ENCODE results near the gene REM2.
A peak's percentile ranks its signal among the peaks of the same experiment; 100 is the strongest.

REM2 gene

DNA sequence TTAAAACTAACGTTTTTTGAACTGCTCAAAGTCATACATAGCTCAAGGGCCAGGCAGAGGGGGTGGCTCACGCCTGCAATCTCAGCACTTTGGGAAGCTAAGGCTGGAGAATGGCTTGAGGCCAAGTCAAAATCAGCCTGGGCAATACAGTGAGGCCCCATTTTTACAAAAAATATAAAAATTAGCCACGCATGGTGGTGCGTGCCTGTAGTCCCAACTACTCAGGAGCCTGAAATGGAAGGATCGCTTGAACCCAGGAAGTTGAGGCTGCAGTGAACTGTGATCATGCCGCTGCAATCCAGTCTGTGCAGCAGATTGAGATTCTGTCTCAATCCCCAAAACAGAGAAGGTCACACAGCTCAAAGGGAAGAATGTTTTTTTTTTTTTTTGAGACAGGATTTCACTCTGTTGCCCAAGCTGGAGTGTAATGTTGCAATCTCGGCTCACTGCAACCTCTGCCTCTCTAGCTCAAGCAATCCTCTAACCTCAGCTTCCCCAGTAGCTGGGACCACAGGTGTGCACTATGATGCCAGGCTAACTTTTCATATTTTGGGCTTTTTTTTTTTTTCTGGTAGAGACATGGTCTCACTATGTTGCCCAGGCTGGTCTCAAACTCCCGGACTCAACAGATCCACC, 33.0 kb downstream of the REM2 start:
- no peaks in the 10 kb centered on the region for H3K27me3 ChIP-seq (ENCODE audit: control insufficient read depth, insufficient read depth, low read length)
- peaks cover 9% of the 10 kb centered on the region; the same call in 1 of the 2 replicates for H3K36me3 ChIP-seq (ENCODE audit: control insufficient read depth, insufficient read depth, low read length)
- H3K27ac ChIP-seq (ENCODE audit: low read length): no peak overlapping the region
- H3K4me1 ChIP-seq (ENCODE audit: control insufficient read depth, insufficient read depth, low read length): no peaks in the 10 kb centered on the region
- no peaks in the 10 kb centered on the region for H3K9me3 ChIP-seq (ENCODE audit: control insufficient read depth, insufficient read depth, low read length)
- no CpG with 5 or more reads among the region's 8 CpGs for WGBS (ENCODE audit: insufficient coverage, insufficient read length)
- H3K4me3 ChIP-seq (ENCODE audit: low read length): no peak overlapping the region
- no peak for DNase-seq (ENCODE audit: low read depth, low spot score)

DNA sequence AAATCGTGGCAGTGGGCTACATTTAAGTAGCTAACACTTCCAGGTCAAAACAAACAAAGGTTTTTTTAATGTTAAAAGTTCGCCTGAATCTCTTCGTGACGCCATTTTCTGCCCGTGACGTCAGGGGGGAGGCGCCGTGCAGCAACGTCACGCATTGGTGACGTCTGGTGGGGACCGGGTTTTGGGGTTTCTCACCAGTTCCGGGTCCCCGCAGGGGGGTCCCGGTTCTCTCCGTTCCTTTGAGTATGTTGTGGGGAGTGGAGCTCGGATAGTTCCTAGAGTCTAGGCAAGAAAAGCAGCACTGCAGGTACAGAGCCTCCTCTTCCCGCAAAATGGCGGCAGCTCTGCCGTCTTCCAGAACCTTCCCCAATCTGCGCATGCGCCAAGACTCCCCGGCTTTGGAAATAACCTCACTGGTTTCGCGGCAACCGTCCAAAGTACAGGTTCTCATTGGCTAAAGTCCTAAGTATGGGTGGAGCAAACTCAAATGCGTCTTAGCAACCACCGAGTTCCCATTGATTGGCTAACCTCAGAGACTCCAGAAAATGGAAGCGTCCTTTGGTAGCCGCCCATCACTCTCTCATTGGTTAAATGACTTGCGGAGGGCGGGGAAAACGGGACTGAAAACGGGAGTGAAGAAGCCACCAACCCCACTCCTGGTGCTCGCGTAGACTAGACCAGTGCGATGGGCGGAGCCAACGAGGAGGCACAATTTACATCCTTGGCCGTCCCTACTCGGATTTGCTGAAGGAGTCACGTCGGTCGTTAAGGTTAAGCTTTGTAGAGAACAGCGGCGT, 36.0 kb downstream of the REM2 start, which contains the start of gene RBM23:
TSS of gene RBM23 (minus strand) at position 346 of the 797 bp plus-strand sequence.
- Histone ChIP-seq H3K27ac (ENCODE audit: low read length) (no peak within 1 kb of the TSS), H3K36me3 (ENCODE audit: control insufficient read depth, insufficient read depth, low read length) (peaks cover 22% of the 10 kb centered on the region), H3K27me3 (ENCODE audit: control insufficient read depth, insufficient read depth, low read length) (no peaks in the 10 kb centered on the region), H3K4me1 (ENCODE audit: control insufficient read depth, insufficient read depth, low read length) (no peaks in the 10 kb centered on the region), H3K4me3 (ENCODE audit: low read length) (peak within 1 kb of the TSS; percentile 61; the same call in 1 of the 2 replicates), H3K9me3 (ENCODE audit: control insufficient read depth, insufficient read depth, low read length) (no peaks in the 10 kb centered on the region)
- no CpG with 5 or more reads among the region's 46 CpGs for WGBS (ENCODE audit: insufficient coverage, insufficient read length)
- DNase-seq (ENCODE audit: low read depth, low spot score): peak; percentile 99

DNA sequence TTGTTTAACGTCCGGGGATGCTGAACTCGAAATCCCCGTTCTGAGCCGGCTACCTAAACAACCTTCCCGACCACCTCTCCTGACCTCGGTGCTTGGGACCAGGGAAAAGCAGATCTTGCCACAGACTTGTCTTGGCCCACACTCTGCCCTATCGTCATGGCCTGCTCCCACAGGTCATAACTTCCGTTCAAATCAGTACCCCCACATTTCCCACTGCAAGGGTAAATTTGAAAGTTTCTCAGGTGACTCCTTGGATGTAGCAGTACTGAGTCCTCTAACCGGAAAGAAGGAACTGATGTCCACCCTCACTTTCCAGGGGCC, 36.5 kb downstream of the REM2 start:
- WGBS (ENCODE audit: insufficient coverage, insufficient read length): no CpG with 5 or more reads among the region's 10 CpGs
- no peak overlapping the region for H3K27ac ChIP-seq (ENCODE audit: low read length)
- H3K4me3 ChIP-seq (ENCODE audit: low read length): peak overlapping the region; percentile 16; the same call in 1 of the 2 replicates
- H3K36me3 ChIP-seq (ENCODE audit: control insufficient read depth, insufficient read depth, low read length): peaks cover 27% of the 10 kb centered on the region
- H3K27me3 ChIP-seq (ENCODE audit: control insufficient read depth, insufficient read depth, low read length): no peaks in the 10 kb centered on the region
- no peaks in the 10 kb centered on the region for H3K4me1 ChIP-seq (ENCODE audit: control insufficient read depth, insufficient read depth, low read length)
- no peaks in the 10 kb centered on the region for H3K9me3 ChIP-seq (ENCODE audit: control insufficient read depth, insufficient read depth, low read length)
- no peak for DNase-seq (ENCODE audit: low read depth, low spot score)

DNA sequence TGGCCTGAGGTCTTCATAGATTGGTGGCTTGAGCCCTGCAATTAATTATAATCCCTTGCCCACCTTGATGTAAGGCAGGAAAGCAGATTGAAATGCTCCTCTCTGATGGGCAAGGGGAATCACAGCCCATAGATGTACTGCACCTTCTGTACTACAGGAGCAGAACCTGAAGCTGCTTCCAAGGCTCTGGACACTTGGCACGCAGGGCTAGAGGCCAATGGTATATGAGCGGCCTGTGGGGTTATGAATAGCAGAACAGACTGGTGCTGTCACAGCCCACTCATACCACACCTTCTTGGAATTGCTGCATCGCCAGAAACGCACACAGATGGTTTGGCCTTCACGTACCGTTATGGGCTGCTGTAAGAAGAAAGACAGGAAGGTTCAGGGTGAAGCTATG, 37.7 kb downstream of the REM2 start:
- Histone ChIP-seq H3K27ac (ENCODE audit: low read length) (no peak overlapping the region), H3K36me3 (ENCODE audit: control insufficient read depth, insufficient read depth, low read length) (peaks cover 27% of the 10 kb centered on the region), H3K4me1 (ENCODE audit: control insufficient read depth, insufficient read depth, low read length) (no peaks in the 10 kb centered on the region), H3K4me3 (ENCODE audit: low read length) (no peak overlapping the region), H3K9me3 (ENCODE audit: control insufficient read depth, insufficient read depth, low read length) (no peaks in the 10 kb centered on the region), H3K27me3 (ENCODE audit: control insufficient read depth, insufficient read depth, low read length) (no peaks in the 10 kb centered on the region)
- WGBS (ENCODE audit: insufficient coverage, insufficient read length): no CpG with 5 or more reads among the region's 6 CpGs
- DNase-seq (ENCODE audit: low read depth, low spot score): no peak

DNA sequence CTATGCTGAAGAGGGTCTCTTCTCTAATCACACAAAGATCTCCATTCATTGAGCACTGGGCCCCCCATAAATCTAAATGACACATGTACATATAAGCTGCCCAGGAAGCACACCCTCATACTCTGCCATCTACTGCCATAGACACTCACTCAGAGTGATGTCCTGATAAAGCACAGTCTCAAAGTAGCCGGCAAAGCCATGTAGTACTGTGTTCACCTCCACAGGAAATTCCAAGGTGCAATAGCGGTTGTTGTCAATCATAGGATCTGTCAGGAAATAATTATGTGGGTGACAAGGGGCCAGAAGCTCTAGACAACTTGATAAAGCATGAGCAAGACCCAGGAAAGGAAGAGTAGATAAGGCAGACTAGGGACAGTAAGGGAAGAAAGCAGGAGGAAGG, 39.3 kb downstream of the REM2 start:
- Histone ChIP-seq H3K4me1 (ENCODE audit: control insufficient read depth, insufficient read depth, low read length) (no peaks in the 10 kb centered on the region), H3K4me3 (ENCODE audit: low read length) (no peak overlapping the region), H3K27me3 (ENCODE audit: control insufficient read depth, insufficient read depth, low read length) (no peaks in the 10 kb centered on the region), H3K27ac (ENCODE audit: low read length) (no peak overlapping the region), H3K9me3 (ENCODE audit: control insufficient read depth, insufficient read depth, low read length) (no peaks in the 10 kb centered on the region), H3K36me3 (ENCODE audit: control insufficient read depth, insufficient read depth, low read length) (peaks cover 29% of the 10 kb centered on the region)
- no peak for DNase-seq (ENCODE audit: low read depth, low spot score)
- no CpG with 5 or more reads among the region's 2 CpGs for WGBS (ENCODE audit: insufficient coverage, insufficient read length)

DNA sequence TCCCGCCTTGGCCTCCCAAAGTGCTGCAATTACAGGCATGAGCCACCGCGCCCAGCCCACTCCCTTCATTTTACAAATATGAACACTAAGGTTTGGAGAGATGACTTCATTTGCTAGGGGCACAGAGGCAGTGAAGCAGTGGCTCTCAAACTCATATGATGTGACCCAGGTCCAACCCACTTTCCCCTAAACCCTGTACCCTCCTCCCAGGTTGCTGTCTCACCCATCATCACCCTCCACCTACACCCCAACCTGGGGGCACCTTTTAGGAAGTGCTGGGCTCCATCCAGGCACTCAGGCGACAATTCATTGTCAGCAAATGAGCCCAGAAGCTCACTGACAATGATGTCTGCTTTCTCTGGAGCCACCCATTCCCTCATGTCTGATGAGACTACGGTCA, 40.7 kb downstream of the REM2 start:
- Histone ChIP-seq H3K9me3 (ENCODE audit: control insufficient read depth, insufficient read depth, low read length) (no peaks in the 10 kb centered on the region), H3K27me3 (ENCODE audit: control insufficient read depth, insufficient read depth, low read length) (no peaks in the 10 kb centered on the region), H3K4me1 (ENCODE audit: control insufficient read depth, insufficient read depth, low read length) (no peaks in the 10 kb centered on the region), H3K36me3 (ENCODE audit: control insufficient read depth, insufficient read depth, low read length) (peaks cover 30% of the 10 kb centered on the region), H3K27ac (ENCODE audit: low read length) (no peak overlapping the region), H3K4me3 (ENCODE audit: low read length) (no peak overlapping the region)
- no CpG with 5 or more reads among the region's 5 CpGs for WGBS (ENCODE audit: insufficient coverage, insufficient read length)
- no peak for DNase-seq (ENCODE audit: low read depth, low spot score)

DNA sequence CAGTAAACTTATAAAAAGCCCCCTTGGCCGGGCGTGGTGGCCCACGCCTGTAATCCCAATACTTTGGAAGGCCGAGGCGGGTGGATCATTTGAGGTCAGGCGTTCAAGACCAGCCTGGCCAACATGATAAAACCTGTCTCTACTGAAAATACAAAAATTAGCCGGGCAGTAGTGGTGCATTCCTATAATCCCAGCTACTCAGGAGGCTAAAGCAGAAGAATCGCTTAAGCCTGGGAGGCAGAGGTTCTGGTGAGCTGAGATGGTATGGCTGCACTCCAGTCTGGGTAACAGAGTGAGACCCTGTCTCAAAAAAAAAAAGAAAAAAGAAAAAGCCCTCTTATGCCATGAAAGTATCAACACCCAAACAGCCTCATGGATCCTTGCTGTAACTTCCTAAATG, 42.5 kb downstream of the REM2 start:
- WGBS (ENCODE audit: insufficient coverage, insufficient read length): no CpG with 5 or more reads among the region's 8 CpGs
- Histone ChIP-seq H3K4me3 (ENCODE audit: low read length) (no peak overlapping the region), H3K36me3 (ENCODE audit: control insufficient read depth, insufficient read depth, low read length) (peaks cover 27% of the 10 kb centered on the region), H3K9me3 (ENCODE audit: control insufficient read depth, insufficient read depth, low read length) (no peaks in the 10 kb centered on the region), H3K27me3 (ENCODE audit: control insufficient read depth, insufficient read depth, low read length) (no peaks in the 10 kb centered on the region), H3K27ac (ENCODE audit: low read length) (no peak overlapping the region), H3K4me1 (ENCODE audit: control insufficient read depth, insufficient read depth, low read length) (no peaks in the 10 kb centered on the region)
- no peak for DNase-seq (ENCODE audit: low read depth, low spot score)

DNA sequence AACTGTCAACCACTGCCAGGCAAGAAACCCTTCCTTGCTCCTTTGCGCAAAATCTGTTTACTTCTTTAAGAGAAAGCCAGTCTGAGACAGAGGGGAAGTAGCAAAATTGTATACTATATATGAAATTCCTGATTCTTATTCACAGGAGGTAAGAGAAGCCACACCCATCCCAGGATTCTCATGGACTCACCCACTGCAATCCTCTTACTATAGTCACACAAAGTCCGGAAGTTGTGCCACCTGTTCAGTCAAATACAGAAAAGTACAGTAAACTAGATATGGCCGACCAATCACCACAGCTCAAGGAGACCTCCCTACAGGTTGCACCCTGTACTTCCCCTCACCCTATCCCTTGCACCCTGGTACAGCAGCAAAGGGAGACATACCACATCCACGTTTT, 43.3 kb downstream of the REM2 start:
- Histone ChIP-seq H3K27me3 (ENCODE audit: control insufficient read depth, insufficient read depth, low read length) (no peaks in the 10 kb centered on the region), H3K36me3 (ENCODE audit: control insufficient read depth, insufficient read depth, low read length) (peaks cover 21% of the 10 kb centered on the region), H3K4me3 (ENCODE audit: low read length) (no peak overlapping the region), H3K4me1 (ENCODE audit: control insufficient read depth, insufficient read depth, low read length) (no peaks in the 10 kb centered on the region), H3K9me3 (ENCODE audit: control insufficient read depth, insufficient read depth, low read length) (no peaks in the 10 kb centered on the region), H3K27ac (ENCODE audit: low read length) (no peak overlapping the region)
- WGBS (ENCODE audit: insufficient coverage, insufficient read length): no CpG with 5 or more reads among the region's 4 CpGs
- no peak for DNase-seq (ENCODE audit: low read depth, low spot score)

DNA sequence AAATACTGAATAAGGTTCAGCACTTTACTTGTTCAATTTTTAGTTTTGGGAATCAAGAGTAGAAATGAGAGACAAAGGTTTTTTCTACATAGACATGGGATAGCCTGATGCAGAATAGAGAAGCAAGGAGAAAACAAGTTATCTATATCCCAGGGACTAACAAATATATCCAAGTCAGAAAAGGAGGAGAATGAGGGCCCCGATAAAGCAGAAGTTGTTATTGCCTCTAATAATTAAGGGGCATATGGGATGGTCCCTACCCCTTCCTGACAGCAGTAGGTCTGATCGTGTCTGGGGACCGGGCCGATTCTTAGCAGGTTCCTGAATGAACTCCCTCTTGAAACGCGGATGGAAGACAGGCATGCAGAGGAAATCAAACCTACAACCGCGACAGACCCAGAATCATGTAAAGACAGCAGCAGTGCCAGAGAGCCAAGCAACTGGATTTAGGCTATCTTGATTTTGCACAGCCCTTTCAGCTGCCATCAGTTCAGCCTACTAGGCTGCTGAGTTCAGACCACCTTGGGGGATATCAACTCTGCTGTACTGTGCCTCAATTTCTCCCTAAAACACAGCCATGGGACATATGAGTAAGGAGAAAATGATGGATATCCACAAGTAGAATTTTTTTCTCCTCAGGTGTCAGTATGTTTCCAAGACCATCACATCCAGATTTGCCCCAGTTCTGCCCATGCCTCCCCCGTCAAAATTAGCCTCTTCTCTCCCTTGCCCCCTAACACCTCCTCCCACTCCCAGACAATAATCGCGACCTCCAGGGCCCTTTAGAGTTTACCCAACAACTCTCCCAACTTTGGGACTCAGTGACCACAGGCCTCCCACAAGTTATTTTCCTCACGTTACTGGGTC, 45.4 kb downstream of the REM2 start:
- Histone ChIP-seq H3K27ac (ENCODE audit: low read length) (no peak overlapping the region), H3K9me3 (ENCODE audit: control insufficient read depth, insufficient read depth, low read length) (no peaks in the 10 kb centered on the region), H3K36me3 (ENCODE audit: control insufficient read depth, insufficient read depth, low read length) (peaks cover 11% of the 10 kb centered on the region), H3K4me1 (ENCODE audit: control insufficient read depth, insufficient read depth, low read length) (no peaks in the 10 kb centered on the region), H3K27me3 (ENCODE audit: control insufficient read depth, insufficient read depth, low read length) (no peaks in the 10 kb centered on the region), H3K4me3 (ENCODE audit: low read length) (peak overlapping the region; percentile 56)
- no CpG with 5 or more reads among the region's 12 CpGs for WGBS (ENCODE audit: insufficient coverage, insufficient read length)
- no peak for DNase-seq (ENCODE audit: low read depth, low spot score)

DNA sequence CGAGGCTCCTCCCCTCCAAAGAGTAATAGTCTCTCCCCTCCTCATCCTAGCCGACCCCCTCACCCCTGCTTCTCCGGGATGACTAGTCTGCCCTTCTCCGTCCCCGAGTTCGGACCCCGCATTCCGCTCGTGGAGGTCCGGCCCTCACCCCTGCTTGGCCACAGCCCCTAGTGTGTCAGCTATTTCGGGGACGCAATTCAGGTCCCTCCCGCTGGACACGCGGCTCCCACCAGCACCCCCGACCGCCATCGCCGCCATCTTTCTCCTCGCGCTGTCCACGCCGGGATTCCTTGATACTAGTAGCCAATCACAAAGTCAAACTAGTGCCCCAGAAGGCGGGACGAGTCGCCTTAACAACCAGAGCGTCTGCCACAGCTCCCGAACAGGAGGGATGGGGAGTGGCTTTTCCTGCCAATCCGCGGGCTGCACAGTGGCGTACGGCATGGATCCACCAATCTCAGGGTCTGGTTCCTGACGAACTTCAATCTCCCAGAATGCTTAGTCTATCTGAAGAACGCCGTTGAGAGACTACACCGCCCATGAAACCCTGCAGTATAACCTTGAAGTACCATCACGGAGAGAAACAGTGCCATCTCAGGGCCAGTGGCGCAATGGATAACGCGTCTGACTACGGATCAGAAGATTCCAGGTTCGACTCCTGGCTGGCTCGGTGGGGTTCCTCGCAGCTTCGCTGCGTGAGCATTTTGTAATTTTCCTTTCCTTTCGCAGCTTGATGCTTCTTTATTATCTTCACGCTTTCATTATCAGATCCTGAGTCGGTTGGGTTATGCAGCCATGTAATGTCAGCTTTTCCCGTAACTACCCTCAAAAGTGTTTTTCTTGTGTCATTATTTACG, 46.3 kb downstream of the REM2 start, which contains the start of gene PRMT5:
TSS of gene PRMT5 (minus strand) at position 273 of the 857 bp plus-strand sequence. CDS start at position 258, 15 bp downstream.
- no CpG with 5 or more reads among the region's 51 CpGs for WGBS (ENCODE audit: insufficient coverage, insufficient read length)
- Histone ChIP-seq H3K4me1 (ENCODE audit: control insufficient read depth, insufficient read depth, low read length) (no peaks in the 10 kb centered on the region), H3K27me3 (ENCODE audit: control insufficient read depth, insufficient read depth, low read length) (no peaks in the 10 kb centered on the region), H3K9me3 (ENCODE audit: control insufficient read depth, insufficient read depth, low read length) (no peaks in the 10 kb centered on the region), H3K36me3 (ENCODE audit: control insufficient read depth, insufficient read depth, low read length) (peaks cover 5% of the 10 kb centered on the region), H3K27ac (ENCODE audit: low read length) (no peak within 1 kb of the TSS), H3K4me3 (ENCODE audit: low read length) (peak within 1 kb of the TSS; percentile 56)
- peak; percentile 97 for DNase-seq (ENCODE audit: low read depth, low spot score)
